ENCODE results near the gene DNASE2.

Gene DNASE2

DNA sequence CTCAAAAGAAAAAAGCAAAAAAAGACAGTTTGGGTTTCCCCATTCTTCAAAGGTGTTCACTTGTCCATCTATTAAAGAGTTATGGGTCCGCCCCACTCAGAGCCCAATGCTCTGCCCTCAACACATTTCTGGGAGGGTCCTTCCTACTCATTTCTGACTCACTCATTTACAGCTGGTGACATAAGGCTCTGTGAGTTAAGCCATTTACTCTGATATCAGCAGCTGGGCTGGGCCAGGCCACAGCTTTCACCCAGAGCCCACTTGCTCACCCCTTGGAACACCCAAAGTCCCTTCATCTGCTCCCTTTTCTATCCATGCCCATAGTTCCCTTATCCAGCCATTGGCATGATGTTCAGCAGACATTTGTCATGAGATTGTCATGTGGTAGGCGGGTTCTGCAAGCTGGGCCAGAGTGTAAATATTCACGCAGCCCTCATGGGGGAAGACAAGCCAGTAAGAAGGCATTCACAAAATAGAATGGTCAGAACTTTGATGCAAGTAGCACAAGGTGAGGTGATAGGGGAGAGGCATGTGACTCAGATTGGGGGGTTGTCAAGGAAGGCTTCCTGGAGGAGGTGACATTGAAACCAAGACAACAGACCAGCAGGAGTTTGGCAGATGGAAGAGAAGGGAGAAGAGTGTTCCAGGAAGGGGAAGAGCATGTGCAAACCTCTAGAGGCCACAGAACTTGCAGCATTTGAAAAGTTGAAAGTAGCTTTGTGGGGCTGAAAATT, 37.1 kb downstream of the DNASE2 start:
- no peaks in the 10 kb centered on the region for H3K36me3 ChIP-seq (replicated peaks)
- TF ChIP-seq, protein P1, sequence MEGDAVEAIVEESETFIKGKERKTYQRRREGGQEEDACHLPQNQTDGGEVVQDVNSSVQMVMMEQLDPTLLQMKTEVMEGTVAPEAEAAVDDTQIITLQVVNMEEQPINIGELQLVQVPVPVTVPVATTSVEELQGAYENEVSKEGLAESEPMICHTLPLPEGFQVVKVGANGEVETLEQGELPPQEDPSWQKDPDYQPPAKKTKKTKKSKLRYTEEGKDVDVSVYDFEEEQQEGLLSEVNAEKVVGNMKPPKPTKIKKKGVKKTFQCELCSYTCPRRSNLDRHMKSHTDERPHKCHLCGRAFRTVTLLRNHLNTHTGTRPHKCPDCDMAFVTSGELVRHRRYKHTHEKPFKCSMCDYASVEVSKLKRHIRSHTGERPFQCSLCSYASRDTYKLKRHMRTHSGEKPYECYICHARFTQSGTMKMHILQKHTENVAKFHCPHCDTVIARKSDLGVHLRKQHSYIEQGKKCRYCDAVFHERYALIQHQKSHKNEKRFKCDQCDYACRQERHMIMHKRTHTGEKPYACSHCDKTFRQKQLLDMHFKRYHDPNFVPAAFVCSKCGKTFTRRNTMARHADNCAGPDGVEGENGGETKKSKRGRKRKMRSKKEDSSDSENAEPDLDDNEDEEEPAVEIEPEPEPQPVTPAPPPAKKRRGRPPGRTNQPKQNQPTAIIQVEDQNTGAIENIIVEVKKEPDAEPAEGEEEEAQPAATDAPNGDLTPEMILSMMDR (IDR thresholded peaks at IDR 0.05; ENCODE audit: low read depth, low read length, missing control alignments) = no peak
- H3K4me3 ChIP-seq (ENCODE audit: low read depth, low read length) = no peak overlapping the region
- H3K27me3 ChIP-seq (replicated peaks) = peaks cover 14% of the 10 kb centered on the region
- H3K27ac ChIP-seq = no peak overlapping the region
- in situ Hi-C loops (cut with HindIII; ENCODE audit: low pct_ligation_motif_present, low sequenced_read_pairs) = no loop called here
- no peak for DNase-seq

DNA sequence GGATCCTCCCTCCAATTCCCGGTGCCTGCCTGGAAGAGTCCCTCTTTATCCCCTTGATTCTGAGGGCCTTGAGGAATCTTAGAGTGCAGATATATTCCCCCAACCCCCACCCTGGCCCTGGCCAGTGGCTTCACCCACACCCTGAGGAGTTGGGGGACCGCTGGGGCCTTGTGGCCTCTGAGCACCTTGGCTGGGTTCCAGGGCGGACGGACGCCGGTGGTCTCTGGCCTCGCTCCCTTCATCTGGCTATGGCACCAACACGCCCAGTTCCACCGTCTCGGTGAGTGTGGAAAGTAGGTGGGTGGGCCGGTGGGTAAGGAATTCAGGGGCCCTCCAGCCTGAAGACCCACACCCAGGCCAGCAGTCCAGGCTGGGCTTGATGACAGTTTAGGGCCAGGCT, 37.9 kb downstream of the DNASE2 start:
- TF ChIP-seq, protein P1 (IDR thresholded peaks at IDR 0.05; ENCODE audit: low read depth, low read length, missing control alignments) = no peak
- Histone ChIP-seq H3K4me3 (ENCODE audit: low read depth, low read length) (no peak overlapping the region), H3K27me3 (replicated peaks) (peaks cover 22% of the 10 kb centered on the region), H3K36me3 (replicated peaks) (no peaks in the 10 kb centered on the region), H3K27ac (no peak overlapping the region)
- in situ Hi-C loops (cut with HindIII; ENCODE audit: low pct_ligation_motif_present, low sequenced_read_pairs) = no loop called here
- DNase-seq = no peak

DNA sequence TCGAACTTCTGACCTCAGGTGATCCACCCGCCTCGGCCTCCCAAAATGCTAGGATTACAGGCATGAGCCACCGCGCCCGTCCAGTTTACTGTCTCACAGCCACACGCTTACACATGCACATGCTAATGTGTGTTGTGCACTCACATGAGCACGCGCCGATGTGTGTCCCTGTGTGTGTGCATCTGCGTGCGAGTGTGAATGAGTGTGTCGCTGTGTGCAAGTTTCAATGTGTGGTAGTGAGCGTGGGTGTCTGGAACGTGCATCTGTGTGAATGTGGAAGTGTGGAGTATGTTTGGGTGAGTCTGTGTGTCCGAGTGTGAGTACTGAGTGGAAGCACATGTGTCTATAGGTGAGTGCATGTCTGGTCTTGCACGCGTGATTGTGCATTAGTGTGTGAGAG, 38.7 kb downstream of the DNASE2 start:
- peaks cover 27% of the 10 kb centered on the region for H3K27me3 ChIP-seq (replicated peaks)
- in situ Hi-C loops (cut with HindIII; ENCODE audit: low pct_ligation_motif_present, low sequenced_read_pairs) = no loop called here
- no peak overlapping the region for H3K4me3 ChIP-seq (ENCODE audit: low read depth, low read length)
- DNase-seq = no peak
- no peaks in the 10 kb centered on the region for H3K36me3 ChIP-seq (replicated peaks)
- TF ChIP-seq, protein P1 (IDR thresholded peaks at IDR 0.05; ENCODE audit: low read depth, low read length, missing control alignments) = no peak
- H3K27ac ChIP-seq = no peak overlapping the region

DNA sequence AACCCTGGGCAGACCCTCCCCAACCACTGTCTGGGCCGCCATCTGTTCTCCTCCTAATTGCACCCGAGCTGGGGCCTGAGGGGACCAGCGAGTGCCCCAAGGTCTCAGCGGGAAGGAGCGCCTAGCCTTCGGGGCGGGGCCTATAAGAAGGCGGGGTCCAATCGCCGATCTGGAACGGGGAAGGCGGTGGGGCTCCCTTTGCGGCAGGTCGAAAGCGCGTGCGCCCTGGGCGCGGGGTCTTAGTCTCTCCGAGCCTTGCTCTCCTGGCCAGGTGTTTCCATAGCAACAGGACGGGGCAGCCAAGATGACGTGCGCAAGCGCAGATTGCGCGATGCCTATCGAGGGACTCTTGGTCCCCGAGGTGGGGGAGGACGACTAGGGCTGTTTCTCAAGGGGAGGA, 40.2 kb downstream of the DNASE2 start:
- peak overlapping the region; percentile 26 for H3K4me3 ChIP-seq (ENCODE audit: low read depth, low read length)
- no peak for DNase-seq
- no peak overlapping the region for H3K27ac ChIP-seq
- TF ChIP-seq, protein P1 (IDR thresholded peaks at IDR 0.05; ENCODE audit: low read depth, low read length, missing control alignments) = no peak
- no peaks in the 10 kb centered on the region for H3K36me3 ChIP-seq (replicated peaks)
- in situ Hi-C loops (cut with HindIII; ENCODE audit: low pct_ligation_motif_present, low sequenced_read_pairs) = no loop called here
- peaks cover 37% of the 10 kb centered on the region for H3K27me3 ChIP-seq (replicated peaks)

DNA sequence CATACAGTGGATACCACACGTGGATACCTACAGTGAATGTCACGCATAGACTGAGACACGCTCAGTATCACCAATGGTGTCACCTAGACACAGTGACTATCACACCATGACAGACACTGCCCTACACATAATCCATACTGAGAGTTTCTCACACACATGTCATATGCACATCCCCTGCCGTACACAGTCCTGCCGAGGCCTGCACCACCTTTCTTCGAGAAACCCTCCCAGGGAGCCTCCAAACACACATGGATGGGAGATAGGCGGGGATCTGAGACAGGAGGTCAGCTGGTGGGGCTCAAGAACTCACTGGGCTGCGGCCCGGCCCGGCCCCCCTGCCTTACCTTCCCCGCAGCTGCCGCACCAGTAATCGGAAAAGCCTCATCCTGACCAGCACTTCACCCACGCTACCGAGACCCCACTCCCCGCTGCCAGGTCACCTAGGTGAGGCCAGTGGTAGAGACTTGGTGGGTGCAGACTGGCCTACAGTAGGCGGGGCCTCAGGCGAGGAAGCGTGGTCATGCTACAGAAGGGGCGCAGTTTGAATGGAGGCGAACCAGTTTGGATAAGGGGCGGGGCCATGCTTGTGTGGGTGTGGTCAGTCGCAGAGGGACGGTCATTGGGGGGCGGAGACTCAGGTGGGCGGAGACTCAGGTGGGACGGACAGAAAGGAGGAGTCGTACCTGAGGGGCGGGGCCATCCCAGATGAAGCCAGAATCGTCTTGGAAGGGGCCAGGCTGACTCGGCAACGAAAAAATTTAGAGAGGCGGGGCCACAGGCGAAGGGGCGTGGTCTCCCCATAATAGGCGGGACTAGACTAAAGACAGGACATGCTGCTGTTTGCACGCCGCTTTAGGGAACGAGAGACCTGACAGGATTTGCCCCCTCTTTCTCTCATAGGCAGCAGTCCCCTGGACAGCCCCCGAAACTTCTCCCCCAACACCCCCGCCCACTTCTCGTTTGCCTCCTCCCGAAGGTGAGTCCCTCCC, 40.9 kb downstream of the DNASE2 start:
- H3K4me3 ChIP-seq (ENCODE audit: low read depth, low read length) = peak overlapping the region; percentile 26
- peak; percentile 84 for DNase-seq
- peaks cover 42% of the 10 kb centered on the region for H3K27me3 ChIP-seq (replicated peaks)
- in situ Hi-C loops (cut with HindIII; ENCODE audit: low pct_ligation_motif_present, low sequenced_read_pairs) = no loop called here
- H3K36me3 ChIP-seq (replicated peaks) = no peaks in the 10 kb centered on the region
- TF ChIP-seq, protein P1 (IDR thresholded peaks at IDR 0.05; ENCODE audit: low read depth, low read length, missing control alignments) = no peak
- no peak overlapping the region for H3K27ac ChIP-seq
